Ovary (tissue), 9 donors: ENCODE data around the gene PRG2. TPM values are rescaled to one million over a fixed set of nuclear protein-coding genes. Genes with fewer than 3 reads are reported as not detected.

Experiments
- DNase-seq, 5 donors: peaks; one replicate each; pipeline ENCODE4 v3.0.0-alpha.2; 2019 to 2020
- H3K27ac ChIP-seq, 2 donors: fragments of 200-600 bp; one replicate each; pipeline versions ENCODE4 v1.5.1 to v1.8.0; 2019 to 2022
- H3K27me3 ChIP-seq: fragments of 200-600 bp; one replicate; pipeline ENCODE4 v1.8.0; 2022
- H3K36me3 ChIP-seq: fragments of 200-600 bp; sonication (generic); one replicate; pipeline ENCODE4 v1.5.1; 2019
- H3K4me1 ChIP-seq: one replicate; pipeline ENCODE4 v1.8.1; 2013; ENCODE audit warnings: mild to moderate bottlenecking, moderate library complexity; ENCODE audit not compliant: insufficient read depth
- H3K4me3 ChIP-seq: fragments of 200-600 bp; sonication (generic); one replicate; pipeline ENCODE4 v1.5.1; 2017
- H3K9me3 ChIP-seq, 2 donors: fragments of 200-600 bp in 1 of 2; sonication (generic) in 1 of 2; one replicate each; pipeline versions ENCODE4 v1.5.1 to v1.8.1; 2013 to 2019; ENCODE audit warnings: mild to moderate bottlenecking in 1 of 2, moderate library complexity in 1 of 2
- CTCF ChIP-seq, 3 donors: fragments of 450-650 bp in 2 of 3; fragments of 200-600 bp in 1 of 3; IDR thresholded peaks; one replicate each; pipeline versions ENCODE4 v1.5.1 to v1.8.0; 2016 to 2022; ENCODE audit warnings: antibody characterized with exemption in 3 of 3, mild to moderate bottlenecking in 1 of 3
- EP300 ChIP-seq: sonication (generic); formaldehyde crosslinking; IDR thresholded peaks from one replicate; pipeline ENCODE4 v1.6.1; 2017; ENCODE audit warnings: antibody characterized with exemption
- POLR2A ChIP-seq: fragments of 450-650 bp; IDR thresholded peaks from one replicate; pipeline ENCODE4 v1.6.1; 2017; ENCODE audit warnings: antibody characterized with exemption, mild to moderate bottlenecking, moderate library complexity
- WGBS, 3 donors: extraction: QIAGEN DNeasy Blood & Tissue Kit in 1 of 3; methylation state at CpG; one replicate each; pipeline versions ENCODE4 v1.1.5 to v1.1.7; 2013 to 2017; 5-methylcytosine and 5-hydroxymethylcytosine counted together
- intact Hi-C, 4 donors: fragments of 100-400 bp; cut with DNase I; formaldehyde crosslinking; loops; one replicate each; pipeline versions ENCODE4 v1.11.0 to v1.15.1; 2022 to 2023
- polyA plus RNA-seq, 2 donors: library from polyadenylated mRNA; stranded (reverse); fragments of 200-250 nt in 1 of 2; fragments of 350-450 nt in 1 of 2; fragmentation: Illumina TruSeq in 1 of 2; extraction: RNeasy Lipid Tissue Mini Kit (QIAGEN cat#74804) in 1 of 2; gene quantifications; one replicate each; pipeline ENCODE4 v1.2.3, GENCODE V29; 2013 to 2014
- total RNA-seq, 7 donors: library from RNA; depleted of rRNA in 2 of 7; stranded (reverse); fragments of >200 nt in 2 of 7; fragmentation: NEBNext Ultra II Directional in 3 of 7; extraction: Animal tissue kit (Norgen Biotek cat#: 25700) in 3 of 7; gene quantifications; one replicate each; pipeline versions ENCODE4 v1.1.0 to v1.2.4, GENCODE V29; 2016 to 2023
- donor health status: DM: no; HTN: no; CAD: no; lungs with moderate emphysema.
- donor health status: DM: no; HTN: no; CAD: no.
- donor health status: Bipolar disorder and iron deficiency.
- donor health status: DM: yes; HTN: yes; CAD: no.
- donor health status: DM: no; HTN: no; CAD: no.
- donor health status: DM: yes; HTN: yes; CAD: no.

The PRG2 gene
- total and polyA plus RNA-seq, 9 donors, result 0.15 TPM; not detected in 8

- intact Hi-C loops, result no loop called here
- no peak for DNase-seq
- no peak for TF ChIP-seq CTCF (IDR thresholded peaks at IDR 0.05)
- no peak for TF ChIP-seq POLR2A
- TF ChIP-seq EP300, result no peak
- H3K27ac ChIP-seq, result no peak overlapping the region
- H3K36me3 ChIP-seq, result no peaks in the 10 kb centered on the region
- H3K9me3 ChIP-seq, result no peaks in the 10 kb centered on the region
- 90 to 93% (median 91%) methylated on average over 14 of the region's 14 CpGs for WGBS, 3 donors
- H3K4me3 ChIP-seq, result no peak overlapping the region
- H3K4me1 ChIP-seq, result peaks cover 3% of the 10 kb centered on the region
- H3K27me3 ChIP-seq, result no peaks in the 10 kb centered on the region
These were observed 41.7 kb downstream of the PRG2 start for GRCh38 chr11:57348636-57349313.

DNA sequence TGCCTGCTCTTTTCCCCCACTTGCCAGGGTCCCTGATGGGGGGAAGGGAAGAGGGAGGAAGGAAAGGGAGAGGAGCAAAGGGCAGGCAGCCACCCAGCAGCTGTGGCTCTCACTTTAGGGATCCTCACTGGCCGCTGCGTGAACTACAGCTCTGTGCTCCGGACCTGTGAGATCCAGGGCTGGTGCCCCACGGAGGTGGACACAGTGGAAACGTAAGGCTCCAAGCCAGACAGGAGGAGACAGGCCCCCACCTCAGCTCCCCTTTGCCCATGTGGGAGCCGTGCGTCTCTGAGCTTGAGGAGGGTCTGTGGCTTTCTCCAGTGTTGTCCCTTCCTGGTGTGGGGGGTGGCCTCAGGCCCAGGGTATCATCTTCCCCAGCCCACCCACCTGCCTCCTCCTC lies 42.4 kb downstream of the PRG2 start:
- H3K9me3 ChIP-seq, result no peaks in the 10 kb centered on the region
- no peak overlapping the region for H3K4me3 ChIP-seq
- peaks cover 3% of the 10 kb centered on the region for H3K4me1 ChIP-seq
- TF ChIP-seq CTCF (IDR thresholded peaks at IDR 0.05), result no peak
- no peak for TF ChIP-seq POLR2A
- no peak for TF ChIP-seq EP300
- H3K36me3 ChIP-seq, result no peaks in the 10 kb centered on the region
- WGBS, 3 donors, result 73 to 78% (median 77%) methylated on average over 7 of the region's 7 CpGs
- no peaks in the 10 kb centered on the region for H3K27me3 ChIP-seq
- intact Hi-C loops, result no loop called here
- DNase-seq, result no peak
- H3K27ac ChIP-seq, result no peak overlapping the region

GRCh38 chr11:57347336-57347735 lies 43.1 kb downstream of the PRG2 start:
- intact Hi-C loops, result no loop called here

GRCh38 chr11:57345555-57346211 lies 44.8 kb downstream of the PRG2 start:
- H3K9me3 ChIP-seq, result no peaks in the 10 kb centered on the region
- DNase-seq, result peak in 4 of 5 donors; percentile 30 to 69 (median 54)
- WGBS, 3 donors, result 20 to 24% (median 22%) methylated on average over 11 of the region's 11 CpGs

More at GRCh38 chr11:57347336-57347735, 43.1 kb downstream of the PRG2 start:
- Histone ChIP-seq H3K4me3 (no peak overlapping the region), H3K27me3 (no peaks in the 10 kb centered on the region), H3K4me1 (peaks cover 3% of the 10 kb centered on the region), H3K36me3 (no peaks in the 10 kb centered on the region), H3K9me3 (no peaks in the 10 kb centered on the region), H3K27ac (no peak overlapping the region)
- TF ChIP-seq POLR2A (no peak), EP300 (no peak), CTCF (IDR thresholded peaks at IDR 0.05) (no peak)
- DNase-seq, result no peak
- WGBS, 3 donors, result 73 to 85% (median 75%) methylated on average over 9 of the region's 9 CpGs

More at GRCh38 chr11:57345555-57346211, 44.8 kb downstream of the PRG2 start:
- TF ChIP-seq EP300 (no peak), CTCF (IDR thresholded peaks at IDR 0.05) (peak in 2 of 3 donors; percentile 23 to 54)
- H3K4me3 ChIP-seq, result no peak overlapping the region
- intact Hi-C loops, result no loop called here
- no peaks in the 10 kb centered on the region for H3K36me3 ChIP-seq
- no peaks in the 10 kb centered on the region for H3K27me3 ChIP-seq
- H3K4me1 ChIP-seq, result peaks cover 3% of the 10 kb centered on the region
- no peak overlapping the region for H3K27ac ChIP-seq
